C4-2B (cell line): Measurements from ENCODE around the gene ATP5MG.

Experiments
- ZFX ChIP-seq: fragments of 450-650 bp; IDR thresholded peaks from 2 replicates; pipeline ENCODE4 v1.6.1; 2017
- TF ChIP-seq, protein P1 (sequence below): fragments of 450-650 bp; conservative IDR thresholded peaks from 2 replicates; pipeline ENCODE4 v1.5.1; 2017; ENCODE audit warnings: mild to moderate bottlenecking

DNA sequence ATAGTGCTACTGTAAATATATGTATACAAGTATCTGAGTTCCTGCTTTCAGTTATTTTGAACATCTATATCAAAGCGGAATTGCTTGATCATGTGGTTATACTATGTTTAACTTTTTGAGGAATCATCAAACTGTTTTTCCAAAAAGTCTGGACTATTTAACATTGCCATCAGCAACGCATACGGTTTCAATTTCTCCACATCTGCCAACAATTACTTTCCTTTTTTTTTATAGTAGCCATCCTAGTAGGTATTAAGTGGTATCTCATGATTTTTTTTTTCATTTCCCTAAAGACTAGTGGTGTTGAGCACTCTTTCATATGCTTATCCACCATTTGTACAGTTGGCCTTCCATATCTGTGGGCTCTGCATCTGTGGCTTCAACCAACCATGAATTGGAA lies 43.3 kb upstream of the ATP5MG start:
- TF ChIP-seq, protein P1, sequence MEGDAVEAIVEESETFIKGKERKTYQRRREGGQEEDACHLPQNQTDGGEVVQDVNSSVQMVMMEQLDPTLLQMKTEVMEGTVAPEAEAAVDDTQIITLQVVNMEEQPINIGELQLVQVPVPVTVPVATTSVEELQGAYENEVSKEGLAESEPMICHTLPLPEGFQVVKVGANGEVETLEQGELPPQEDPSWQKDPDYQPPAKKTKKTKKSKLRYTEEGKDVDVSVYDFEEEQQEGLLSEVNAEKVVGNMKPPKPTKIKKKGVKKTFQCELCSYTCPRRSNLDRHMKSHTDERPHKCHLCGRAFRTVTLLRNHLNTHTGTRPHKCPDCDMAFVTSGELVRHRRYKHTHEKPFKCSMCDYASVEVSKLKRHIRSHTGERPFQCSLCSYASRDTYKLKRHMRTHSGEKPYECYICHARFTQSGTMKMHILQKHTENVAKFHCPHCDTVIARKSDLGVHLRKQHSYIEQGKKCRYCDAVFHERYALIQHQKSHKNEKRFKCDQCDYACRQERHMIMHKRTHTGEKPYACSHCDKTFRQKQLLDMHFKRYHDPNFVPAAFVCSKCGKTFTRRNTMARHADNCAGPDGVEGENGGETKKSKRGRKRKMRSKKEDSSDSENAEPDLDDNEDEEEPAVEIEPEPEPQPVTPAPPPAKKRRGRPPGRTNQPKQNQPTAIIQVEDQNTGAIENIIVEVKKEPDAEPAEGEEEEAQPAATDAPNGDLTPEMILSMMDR, result no peak
- no peak for TF ChIP-seq ZFX
